ENCODE results near the gene QRICH2.

- TF ChIP-seq CTCF (conservative IDR thresholded peaks at IDR 0.05; ENCODE audit: low read depth, low read length) = no peak
- no peak for TF ChIP-seq POLR2A (IDR thresholded peaks at IDR 0.05; ENCODE audit: low read depth, low read length)
- no peak for TF ChIP-seq NFE2L2 (IDR thresholded peaks at IDR 0.05; ENCODE audit: low read depth, low read length)
- no peak for TF ChIP-seq USF2 (IDR thresholded peaks at IDR 0.05; ENCODE audit: low read depth, low read length)
- TF ChIP-seq RFX5 (IDR thresholded peaks at IDR 0.05; ENCODE audit: low read depth, low read length) = no peak
- TF ChIP-seq BHLHE40 (IDR thresholded peaks at IDR 0.05; ENCODE audit: low read depth, low read length) = no peak
- no peak for TF ChIP-seq FOS (IDR thresholded peaks at IDR 0.05; ENCODE audit: low read depth, low read length)
- no peak for TF ChIP-seq MAZ (IDR thresholded peaks at IDR 0.05; ENCODE audit: borderline replicate concordance, low read depth, low read length)
Observed at GRCh38 chr17:76250141-76250540, 57.9 kb downstream of the QRICH2 start.
